ENCODE measurements around the gene ST7. TPM values are rescaled to one million over a fixed set of nuclear protein-coding genes. Genes with fewer than 3 reads are reported as not detected.

ST7 gene
- total RNA-seq, 2 experiments from 2014 or later, result 9.6 to 10.7 TPM

DNA sequence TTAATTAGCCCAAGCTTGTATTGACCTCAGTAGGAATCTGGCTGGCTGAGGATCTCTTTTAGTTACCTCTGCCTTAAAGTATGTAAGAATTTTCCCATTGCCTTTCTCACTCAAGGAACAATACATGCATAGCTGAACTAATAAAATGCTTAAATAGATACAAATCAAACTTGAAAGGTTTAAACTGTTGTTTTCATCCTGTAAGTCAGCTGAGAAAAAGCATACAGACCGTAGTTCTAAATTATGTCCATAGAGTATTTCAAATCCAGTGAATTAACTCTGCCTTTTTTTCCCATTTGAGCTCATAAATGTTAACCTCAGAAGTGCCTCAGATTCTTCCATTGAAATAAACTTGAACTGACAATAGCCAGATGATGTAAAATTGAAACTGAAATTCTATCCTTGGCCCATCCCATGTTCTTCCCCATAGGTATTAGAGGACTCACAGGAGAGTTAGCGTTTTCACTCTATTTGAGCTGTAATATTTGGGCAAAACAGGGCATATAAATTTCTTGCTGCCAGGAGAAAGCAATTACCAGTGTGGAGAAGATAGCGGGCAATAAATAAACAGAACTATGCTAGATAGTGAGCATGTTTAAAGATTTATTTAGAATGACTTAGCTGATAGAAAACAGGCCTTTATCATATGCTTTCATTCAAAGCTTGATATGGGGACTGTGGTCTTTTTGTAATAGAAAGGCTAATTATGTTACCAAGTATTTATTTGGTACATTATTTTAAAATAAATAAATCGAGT is 205.8 kb downstream of the ST7 start:
- POLR2A ChIA-PET, result interaction anchor here (0.6 to 1.2 kb wide), 5 partner anchors 9 to 1074 kb away, joined by 3 to 8 read pairs (median 4); no protein-coding TSS in a partner anchor
- no peaks in the 10 kb centered on the region for H3K9me3 ChIP-seq (ENCODE audit: low read length)
- no peak overlapping the region for H3K4me3 ChIP-seq (ENCODE audit: low read depth, low read length, poor library complexity, severe bottlenecking)
- H3K9me2 ChIP-seq (ENCODE audit: insufficient read depth, low read length), result no peaks in the 10 kb centered on the region
- no TSS peak for BruUV-seq (replicated peaks)
- TF ChIP-seq, protein P1, sequence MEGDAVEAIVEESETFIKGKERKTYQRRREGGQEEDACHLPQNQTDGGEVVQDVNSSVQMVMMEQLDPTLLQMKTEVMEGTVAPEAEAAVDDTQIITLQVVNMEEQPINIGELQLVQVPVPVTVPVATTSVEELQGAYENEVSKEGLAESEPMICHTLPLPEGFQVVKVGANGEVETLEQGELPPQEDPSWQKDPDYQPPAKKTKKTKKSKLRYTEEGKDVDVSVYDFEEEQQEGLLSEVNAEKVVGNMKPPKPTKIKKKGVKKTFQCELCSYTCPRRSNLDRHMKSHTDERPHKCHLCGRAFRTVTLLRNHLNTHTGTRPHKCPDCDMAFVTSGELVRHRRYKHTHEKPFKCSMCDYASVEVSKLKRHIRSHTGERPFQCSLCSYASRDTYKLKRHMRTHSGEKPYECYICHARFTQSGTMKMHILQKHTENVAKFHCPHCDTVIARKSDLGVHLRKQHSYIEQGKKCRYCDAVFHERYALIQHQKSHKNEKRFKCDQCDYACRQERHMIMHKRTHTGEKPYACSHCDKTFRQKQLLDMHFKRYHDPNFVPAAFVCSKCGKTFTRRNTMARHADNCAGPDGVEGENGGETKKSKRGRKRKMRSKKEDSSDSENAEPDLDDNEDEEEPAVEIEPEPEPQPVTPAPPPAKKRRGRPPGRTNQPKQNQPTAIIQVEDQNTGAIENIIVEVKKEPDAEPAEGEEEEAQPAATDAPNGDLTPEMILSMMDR (conservative IDR thresholded peaks at IDR 0.05; ENCODE audit: low read length), result no peak
- no peak for TF ChIP-seq EZH2phosphoT487 (IDR thresholded peaks at IDR 0.05; ENCODE audit: borderline replicate concordance, low read depth, low read length)
- no peaks in the 10 kb centered on the region for H3K36me3 ChIP-seq (ENCODE audit: insufficient read depth, low read length)
- CTCF ChIA-PET (ENCODE audit: unreplicated experiment), result interaction anchor here (0.8 kb wide), 1 partner anchor 10 kb away, joined by 3 read pairs; no protein-coding TSS in a partner anchor
- H3K27ac ChIP-seq (ENCODE audit: low read depth, low read length, poor library complexity, severe bottlenecking), result no peak overlapping the region
- no peak overlapping the region for H3K4me2 ChIP-seq (ENCODE audit: low read length)
- no peaks in the 10 kb centered on the region for H3K4me1 ChIP-seq (ENCODE audit: insufficient read depth, low read length, poor library complexity, severe bottlenecking)
- H3K79me2 ChIP-seq (ENCODE audit: insufficient read depth, low read depth, low read length), result no peaks in the 10 kb centered on the region
- no peaks in the 10 kb centered on the region for H4K20me1 ChIP-seq (ENCODE audit: insufficient read depth, low read length)
- no peak overlapping the region for H2AFZ ChIP-seq (ENCODE audit: low read length)
- no peak for DNase-seq (ENCODE audit: low spot score)
- intact Hi-C loops (cut with micrococcal nuclease; ENCODE audit: unreplicated experiment), result no loop called here

DNA sequence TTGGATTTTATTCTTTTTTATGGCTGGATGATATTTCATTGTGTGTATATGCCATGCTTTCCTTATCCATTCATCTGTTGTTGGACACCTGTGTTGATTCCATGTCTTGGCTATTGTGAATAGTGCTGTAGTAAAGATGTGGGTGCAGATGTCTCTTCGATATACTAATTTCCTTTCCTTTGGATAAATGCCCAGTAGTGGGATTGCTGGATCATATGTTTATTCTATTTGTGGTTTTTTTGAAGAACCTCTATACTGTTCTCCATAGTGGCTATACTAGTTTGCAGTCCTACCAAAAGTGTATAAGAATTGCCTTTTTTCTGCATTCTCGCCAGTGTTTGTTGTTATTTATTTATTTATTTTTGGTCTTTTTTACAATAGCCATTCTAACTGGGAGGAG is 209.8 kb downstream of the ST7 start:
- no TSS peak for BruUV-seq (replicated peaks)
- intact Hi-C loops (cut with micrococcal nuclease; ENCODE audit: unreplicated experiment), result no loop called here

More for the DNA sequence above, 209.8 kb downstream of the ST7 start:
- ChIA-PET POLR2A (no interaction called here), CTCF (ENCODE audit: unreplicated experiment) (no interaction called here)
- Histone ChIP-seq H3K4me3 (ENCODE audit: low read depth, low read length, poor library complexity, severe bottlenecking) (no peak overlapping the region), H3K4me1 (ENCODE audit: insufficient read depth, low read length, poor library complexity, severe bottlenecking) (no peaks in the 10 kb centered on the region), H3K27ac (ENCODE audit: low read depth, low read length, poor library complexity, severe bottlenecking) (no peak overlapping the region), H4K20me1 (ENCODE audit: insufficient read depth, low read length) (no peaks in the 10 kb centered on the region), H3K36me3 (ENCODE audit: insufficient read depth, low read length) (no peaks in the 10 kb centered on the region), H3K9me2 (ENCODE audit: insufficient read depth, low read length) (no peaks in the 10 kb centered on the region), H3K9me3 (ENCODE audit: low read length) (no peaks in the 10 kb centered on the region), H3K4me2 (ENCODE audit: low read length) (no peak overlapping the region), H2AFZ (ENCODE audit: low read length) (no peak overlapping the region), H3K79me2 (ENCODE audit: insufficient read depth, low read depth, low read length) (no peaks in the 10 kb centered on the region)
- TF ChIP-seq, protein P1 (conservative IDR thresholded peaks at IDR 0.05; ENCODE audit: low read length), result no peak
- TF ChIP-seq EZH2phosphoT487 (IDR thresholded peaks at IDR 0.05; ENCODE audit: borderline replicate concordance, low read depth, low read length), result no peak
- DNase-seq (ENCODE audit: low spot score), result no peak

All from OCI-LY7 (cell line).